Measurements from ENCODE around the gene SATB1.
A peak's percentile ranks its signal among the peaks of the same experiment; 100 is the strongest.

Gene SATB1

DNA sequence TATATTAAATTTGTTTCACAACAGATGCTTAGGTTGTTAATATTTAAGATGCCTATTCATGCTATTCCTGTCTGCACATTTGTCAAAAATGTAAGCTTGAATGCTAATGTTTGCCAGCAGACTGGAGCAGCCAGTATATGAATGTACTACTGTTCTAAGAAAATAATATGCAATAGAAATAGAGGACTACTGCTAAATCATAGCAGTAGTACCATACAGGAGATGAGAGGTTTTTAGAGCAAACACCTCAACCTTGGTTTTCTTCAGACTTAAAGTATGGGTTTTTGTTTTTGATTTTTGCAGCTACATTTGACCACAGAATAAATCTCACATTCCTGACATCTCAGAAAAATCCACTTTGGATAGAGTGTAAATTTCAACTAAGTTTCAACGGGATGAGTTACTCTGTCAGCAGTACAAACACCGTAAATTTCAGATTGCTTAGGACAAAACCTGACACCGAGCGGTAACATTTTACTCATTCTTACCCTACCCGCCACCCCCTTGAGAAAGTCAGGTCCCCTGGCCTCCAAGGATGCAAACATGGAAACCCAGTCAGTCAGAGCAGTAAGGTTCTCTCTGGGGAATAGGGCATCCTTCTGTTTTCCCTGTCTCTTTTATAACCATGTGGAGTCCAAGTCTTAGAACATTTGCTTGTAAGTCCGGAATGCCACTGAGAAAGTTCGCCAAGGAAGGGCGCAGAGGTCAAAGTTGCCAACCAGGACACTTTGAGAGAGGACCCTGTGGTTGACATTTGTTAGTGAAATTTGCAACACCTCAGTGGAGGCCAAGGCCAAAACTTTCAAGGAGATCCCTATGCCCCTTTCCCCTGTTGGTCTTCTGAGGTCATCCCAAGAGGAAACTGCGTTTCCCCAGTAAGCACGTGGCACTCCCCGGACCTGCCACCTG, 17.9 kb upstream of the SATB1 start:
- Mint-ChIP-seq H3K36me3 (ENCODE audit: low read depth) (peaks cover 63% of the 10 kb centered on the region), H3K9me3 (no peaks in the 10 kb centered on the region), H3K4me1 (ENCODE audit: low read depth) (peaks cover 49% of the 10 kb centered on the region), H3K27me3 (ENCODE audit: low read depth) (no peaks in the 10 kb centered on the region), H3K27ac (peak overlapping the region; percentile 97), H3K4me3 (peak overlapping the region; percentile 97)
- peak; percentile 38 for DNase-seq (ENCODE audit: low spot score)

DNA sequence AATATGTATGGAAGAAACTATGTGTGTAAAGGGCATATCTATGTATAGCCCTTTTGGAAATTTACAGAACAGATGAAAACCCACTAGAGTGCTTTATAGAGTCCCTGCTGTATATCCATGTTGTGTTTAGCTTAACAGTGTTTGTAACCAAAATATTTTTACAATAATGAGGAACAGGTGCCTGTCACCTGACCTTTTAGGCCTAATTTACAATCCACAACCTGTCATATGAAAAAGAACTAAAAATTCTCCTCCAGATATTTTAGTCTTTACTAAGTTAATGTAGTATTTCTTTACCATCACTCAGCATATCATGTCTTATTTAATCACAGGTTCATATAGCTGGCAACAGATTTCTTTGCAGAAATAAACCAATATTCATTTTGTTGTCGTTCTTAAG, 16.4 kb upstream of the SATB1 start:
- Mint-ChIP-seq H3K27me3 (ENCODE audit: low read depth) (no peaks in the 10 kb centered on the region), H3K27ac (peak overlapping the region; percentile 92), H3K9me3 (no peaks in the 10 kb centered on the region), H3K4me3 (peak overlapping the region; percentile 83), H3K4me1 (ENCODE audit: low read depth) (peaks cover 35% of the 10 kb centered on the region), H3K36me3 (ENCODE audit: low read depth) (peaks cover 60% of the 10 kb centered on the region)
- no peak for DNase-seq (ENCODE audit: low spot score)

DNA sequence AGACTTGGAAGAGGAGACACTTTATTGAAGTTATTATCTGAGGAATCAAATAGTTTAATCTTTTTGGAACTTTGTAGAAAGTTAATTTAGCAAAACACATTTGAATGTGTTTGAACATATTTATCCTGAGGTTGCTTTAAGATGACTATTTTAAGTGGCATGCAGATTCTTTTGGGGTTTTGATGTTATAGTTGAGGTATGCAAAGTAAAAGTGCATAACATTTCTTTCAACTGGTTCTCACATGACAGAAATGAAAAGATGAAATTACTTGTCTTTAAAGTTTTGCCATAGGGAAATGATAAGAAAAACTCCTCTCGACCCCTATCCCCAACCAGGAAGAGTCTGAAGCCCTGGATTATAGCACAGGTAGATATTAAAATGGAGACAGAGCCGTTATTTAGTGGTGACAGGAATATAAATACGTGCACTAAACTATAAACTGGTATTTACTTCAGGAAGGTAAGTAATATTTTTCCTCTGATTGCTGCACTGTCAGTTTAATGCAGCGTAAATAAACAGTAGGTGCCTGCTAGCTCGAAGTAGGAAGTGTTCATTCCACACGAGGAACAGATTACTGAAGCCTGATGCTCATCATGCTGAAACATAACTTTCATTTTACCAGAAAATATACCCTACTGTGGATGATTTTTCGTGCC, 15.1 kb upstream of the SATB1 start:
- Mint-ChIP-seq H3K9me3 (no peaks in the 10 kb centered on the region), H3K27ac (peak overlapping the region; percentile 92), H3K4me1 (ENCODE audit: low read depth) (peaks cover 38% of the 10 kb centered on the region), H3K36me3 (ENCODE audit: low read depth) (peaks cover 65% of the 10 kb centered on the region), H3K4me3 (peak overlapping the region; percentile 83), H3K27me3 (ENCODE audit: low read depth) (no peaks in the 10 kb centered on the region)
- no peak for DNase-seq (ENCODE audit: low spot score)

DNA sequence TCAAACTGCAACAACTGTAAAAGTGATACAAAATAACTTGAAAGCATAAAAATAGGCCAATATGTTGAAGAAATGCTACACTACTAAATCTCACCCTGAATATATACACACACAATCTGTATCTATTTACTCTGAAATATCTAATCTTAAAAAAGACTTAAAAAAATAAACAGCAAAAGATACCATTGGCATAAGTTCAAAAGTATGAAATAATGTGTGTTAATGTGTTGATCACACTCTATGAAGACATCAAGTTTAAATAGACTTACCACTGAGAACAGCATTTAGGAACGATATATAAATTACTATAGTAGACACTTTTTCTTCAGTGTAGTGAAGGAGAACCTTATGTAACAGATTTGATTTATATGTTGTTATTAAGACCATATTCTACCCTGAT, 14.1 kb upstream of the SATB1 start:
- no peaks in the 10 kb centered on the region for H3K27me3 Mint-ChIP-seq (ENCODE audit: low read depth)
- peaks cover 72% of the 10 kb centered on the region for H3K36me3 Mint-ChIP-seq (ENCODE audit: low read depth)
- H3K9me3 Mint-ChIP-seq, result no peaks in the 10 kb centered on the region
- H3K4me3 Mint-ChIP-seq, result peak overlapping the region; percentile 83
- peak overlapping the region; percentile 92 for H3K27ac Mint-ChIP-seq
- DNase-seq (ENCODE audit: low spot score), result no peak
- peaks cover 43% of the 10 kb centered on the region for H3K4me1 Mint-ChIP-seq (ENCODE audit: low read depth)

DNA sequence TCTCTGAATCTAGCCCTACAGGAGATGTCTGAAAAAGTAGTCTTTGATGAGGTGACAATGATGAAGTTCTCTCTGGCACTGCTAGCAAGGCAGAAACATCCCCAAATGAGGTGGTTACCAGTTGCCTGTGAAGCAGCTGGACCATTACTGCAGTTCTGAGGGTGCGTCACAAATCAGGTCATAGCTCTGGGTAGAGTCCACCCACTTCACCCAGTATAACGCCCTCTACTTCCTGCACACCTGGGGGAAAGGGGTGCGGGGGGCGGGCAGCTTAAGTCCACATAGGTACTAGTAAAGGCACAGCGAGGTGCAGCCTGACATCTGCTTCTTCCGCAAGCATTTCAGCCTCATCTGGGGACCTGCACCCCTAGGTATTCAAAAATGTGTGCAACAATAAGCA, 13.4 kb upstream of the SATB1 start:
- Mint-ChIP-seq H3K9me3 (no peaks in the 10 kb centered on the region), H3K27me3 (ENCODE audit: low read depth) (no peaks in the 10 kb centered on the region), H3K4me3 (peak overlapping the region; percentile 83), H3K36me3 (ENCODE audit: low read depth) (peaks cover 69% of the 10 kb centered on the region), H3K4me1 (ENCODE audit: low read depth) (peaks cover 43% of the 10 kb centered on the region), H3K27ac (peak overlapping the region; percentile 92)
- DNase-seq (ENCODE audit: low spot score), result peak; percentile 74

DNA sequence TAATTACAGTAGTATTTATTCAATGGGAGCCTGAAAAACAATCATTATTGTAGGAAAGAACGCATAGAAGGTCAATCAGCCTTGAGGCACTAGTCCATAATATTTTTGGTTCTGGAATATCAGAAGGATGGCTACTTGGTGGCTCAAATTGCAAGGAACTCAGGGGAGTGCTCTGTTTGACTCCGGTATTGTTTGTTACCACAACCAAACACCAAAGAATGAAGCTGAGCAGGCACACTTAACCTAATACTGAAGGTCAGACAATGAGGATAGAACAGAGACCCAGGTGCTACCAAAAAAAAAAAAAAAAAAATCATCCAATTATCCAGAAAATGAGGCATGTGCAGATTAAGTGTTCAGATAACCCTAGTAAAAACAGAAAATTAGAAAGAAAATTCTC, 11.1 kb upstream of the SATB1 start:
- Mint-ChIP-seq H3K27ac (peak overlapping the region; percentile 84), H3K36me3 (ENCODE audit: low read depth) (peaks cover 69% of the 10 kb centered on the region), H3K4me1 (ENCODE audit: low read depth) (peaks cover 56% of the 10 kb centered on the region)

DNA sequence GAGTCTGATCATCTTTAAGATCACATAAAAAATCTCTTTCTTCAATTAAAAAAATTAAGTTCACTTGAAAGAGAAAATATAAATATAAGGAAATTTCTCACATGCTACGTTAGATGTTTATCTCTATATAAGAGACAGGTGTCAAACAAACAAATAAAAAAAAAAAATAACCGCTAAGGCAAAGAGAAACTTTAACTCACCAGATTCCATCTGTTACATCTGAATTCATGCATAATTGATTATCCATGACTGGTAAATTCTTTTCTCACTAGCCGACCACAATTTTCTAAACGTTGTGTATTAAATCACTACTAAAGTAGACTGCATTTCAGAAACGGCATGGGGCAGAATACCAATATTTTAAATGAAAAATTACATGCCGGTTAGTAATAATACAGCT, 9.6 kb upstream of the SATB1 start:
- Mint-ChIP-seq H3K4me3 (peak overlapping the region; percentile 80), H3K27me3 (ENCODE audit: low read depth) (no peaks in the 10 kb centered on the region), H3K9me3 (no peaks in the 10 kb centered on the region), H3K27ac (peak overlapping the region; percentile 89), H3K4me1 (ENCODE audit: low read depth) (peaks cover 58% of the 10 kb centered on the region), H3K36me3 (ENCODE audit: low read depth) (peaks cover 66% of the 10 kb centered on the region)
- no peak for DNase-seq (ENCODE audit: low spot score)

More for the DNA sequence above, 11.1 kb upstream of the SATB1 start:
- Mint-ChIP-seq H3K27me3 (ENCODE audit: low read depth) (no peaks in the 10 kb centered on the region), H3K9me3 (no peaks in the 10 kb centered on the region), H3K4me3 (peak overlapping the region; percentile 80)
- DNase-seq (ENCODE audit: low spot score), result no peak

DNA sequence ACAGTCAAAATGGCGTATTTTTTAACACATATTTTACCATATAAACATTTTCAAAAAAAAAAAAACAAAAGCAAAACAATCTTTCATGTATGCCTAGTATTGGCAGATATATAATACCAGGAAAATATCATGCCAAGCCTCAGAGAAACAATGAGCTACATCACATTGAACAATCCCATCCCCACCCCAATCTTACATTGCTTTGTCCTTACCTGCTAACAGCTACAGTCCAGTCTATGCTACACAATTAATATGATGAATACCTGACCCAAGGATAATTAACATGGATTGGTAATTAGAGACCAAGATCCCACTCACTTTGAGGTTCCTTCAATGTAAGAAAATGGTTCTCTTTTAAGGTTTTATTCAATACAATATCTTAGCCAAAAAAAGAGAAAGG, 7.6 kb upstream of the SATB1 start:
- peaks cover 66% of the 10 kb centered on the region for H3K36me3 Mint-ChIP-seq (ENCODE audit: low read depth)
- no peaks in the 10 kb centered on the region for H3K27me3 Mint-ChIP-seq (ENCODE audit: low read depth)
- peak overlapping the region; percentile 84 for H3K4me3 Mint-ChIP-seq
- DNase-seq (ENCODE audit: low spot score), result no peak
- H3K27ac Mint-ChIP-seq, result peak overlapping the region; percentile 81
- H3K9me3 Mint-ChIP-seq, result no peaks in the 10 kb centered on the region
- H3K4me1 Mint-ChIP-seq (ENCODE audit: low read depth), result peaks cover 62% of the 10 kb centered on the region

DNA sequence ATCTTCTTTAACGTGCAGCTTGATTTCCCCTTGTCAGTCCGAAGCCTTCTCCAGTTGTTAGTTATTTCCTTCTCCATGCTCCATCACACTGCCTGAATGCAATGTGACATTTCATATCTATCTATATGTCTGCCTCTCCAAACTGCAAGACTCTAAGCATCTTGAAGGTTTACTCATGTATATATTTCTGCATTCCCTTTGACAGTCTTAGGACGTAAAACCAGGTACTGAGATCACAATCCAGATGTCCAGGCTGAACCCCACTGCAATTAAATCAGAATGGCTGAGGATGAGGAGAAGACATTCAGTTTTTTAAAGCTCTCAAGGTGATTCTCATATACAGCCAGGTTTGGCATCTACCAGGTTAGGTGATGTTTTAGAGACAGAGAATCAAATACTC, 6.1 kb upstream of the SATB1 start:
- peak overlapping the region; percentile 88 for H3K27ac Mint-ChIP-seq
- no peaks in the 10 kb centered on the region for H3K27me3 Mint-ChIP-seq (ENCODE audit: low read depth)
- H3K36me3 Mint-ChIP-seq (ENCODE audit: low read depth), result peaks cover 63% of the 10 kb centered on the region
- H3K4me3 Mint-ChIP-seq, result peak overlapping the region; percentile 84
- no peaks in the 10 kb centered on the region for H3K9me3 Mint-ChIP-seq
- peaks cover 71% of the 10 kb centered on the region for H3K4me1 Mint-ChIP-seq (ENCODE audit: low read depth)
- no peak for DNase-seq (ENCODE audit: low spot score)

DNA sequence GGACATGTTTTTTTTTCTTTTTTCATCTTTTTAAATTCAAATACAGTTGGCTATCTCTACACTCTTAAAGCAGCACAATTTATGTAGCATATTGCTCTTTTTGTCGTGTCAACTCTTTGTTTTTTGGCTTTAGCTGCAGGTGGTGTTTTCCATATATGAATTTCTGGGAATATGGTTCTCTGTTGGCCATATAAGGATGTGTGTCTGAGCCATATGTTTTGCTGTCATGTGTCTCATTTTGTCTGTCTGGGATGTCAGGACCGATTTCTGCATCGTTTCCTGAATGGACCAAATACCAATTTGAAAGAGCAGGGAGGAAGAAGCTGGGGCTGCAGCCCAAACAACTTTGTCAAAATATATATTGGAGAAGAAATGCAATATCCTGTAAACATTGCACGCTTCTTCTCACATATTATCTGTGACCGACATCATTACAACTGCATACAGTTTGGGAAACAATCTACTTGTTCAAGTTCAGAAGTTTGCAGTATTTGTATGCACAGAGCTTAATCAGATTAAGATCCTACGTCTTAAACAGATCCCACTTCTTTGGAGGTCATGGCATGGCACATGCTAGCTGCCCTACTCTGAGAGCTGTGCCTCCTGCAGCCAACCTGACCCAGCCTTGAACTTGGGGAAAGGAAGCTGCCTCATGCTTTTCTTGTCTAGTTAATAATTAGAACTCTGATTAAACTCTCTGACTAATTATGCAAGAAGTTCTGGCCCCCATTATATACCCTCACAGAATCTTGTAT, 4.0 kb upstream of the SATB1 start:
- H3K4me1 Mint-ChIP-seq (ENCODE audit: low read depth), result peaks cover 66% of the 10 kb centered on the region
- peak overlapping the region; percentile 91 for H3K27ac Mint-ChIP-seq
- no peaks in the 10 kb centered on the region for H3K27me3 Mint-ChIP-seq (ENCODE audit: low read depth)
- peaks cover 55% of the 10 kb centered on the region for H3K36me3 Mint-ChIP-seq (ENCODE audit: low read depth)
- H3K9me3 Mint-ChIP-seq, result no peaks in the 10 kb centered on the region
- peak overlapping the region; percentile 84 for H3K4me3 Mint-ChIP-seq
- no peak for DNase-seq (ENCODE audit: low spot score)

DNA sequence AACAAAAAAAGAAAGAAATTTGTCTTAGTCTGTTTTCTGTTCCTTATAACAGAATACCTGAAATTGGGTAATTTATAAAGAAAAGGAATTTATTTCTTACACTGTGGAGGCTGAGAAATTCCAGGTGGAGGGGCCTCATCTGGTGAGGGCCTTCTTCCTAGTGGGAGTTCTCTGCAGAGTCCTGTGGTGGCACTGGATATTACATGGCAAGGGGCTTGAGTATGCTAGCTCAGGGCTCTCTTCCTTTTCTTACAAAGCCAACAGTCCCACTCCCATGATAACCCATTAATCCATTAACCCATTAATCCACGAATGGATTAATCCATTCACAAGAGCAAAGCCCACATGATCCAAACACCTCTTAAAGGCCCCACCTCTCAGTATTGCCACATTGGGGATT, 2.9 kb upstream of the SATB1 start:
- H3K4me3 Mint-ChIP-seq, result peak overlapping the region; percentile 84
- peaks cover 65% of the 10 kb centered on the region for H3K36me3 Mint-ChIP-seq (ENCODE audit: low read depth)
- H3K9me3 Mint-ChIP-seq, result no peaks in the 10 kb centered on the region
- peaks cover 72% of the 10 kb centered on the region for H3K4me1 Mint-ChIP-seq (ENCODE audit: low read depth)
- H3K27me3 Mint-ChIP-seq (ENCODE audit: low read depth), result no peaks in the 10 kb centered on the region
- DNase-seq (ENCODE audit: low spot score), result no peak
- peak overlapping the region; percentile 91 for H3K27ac Mint-ChIP-seq

DNA sequence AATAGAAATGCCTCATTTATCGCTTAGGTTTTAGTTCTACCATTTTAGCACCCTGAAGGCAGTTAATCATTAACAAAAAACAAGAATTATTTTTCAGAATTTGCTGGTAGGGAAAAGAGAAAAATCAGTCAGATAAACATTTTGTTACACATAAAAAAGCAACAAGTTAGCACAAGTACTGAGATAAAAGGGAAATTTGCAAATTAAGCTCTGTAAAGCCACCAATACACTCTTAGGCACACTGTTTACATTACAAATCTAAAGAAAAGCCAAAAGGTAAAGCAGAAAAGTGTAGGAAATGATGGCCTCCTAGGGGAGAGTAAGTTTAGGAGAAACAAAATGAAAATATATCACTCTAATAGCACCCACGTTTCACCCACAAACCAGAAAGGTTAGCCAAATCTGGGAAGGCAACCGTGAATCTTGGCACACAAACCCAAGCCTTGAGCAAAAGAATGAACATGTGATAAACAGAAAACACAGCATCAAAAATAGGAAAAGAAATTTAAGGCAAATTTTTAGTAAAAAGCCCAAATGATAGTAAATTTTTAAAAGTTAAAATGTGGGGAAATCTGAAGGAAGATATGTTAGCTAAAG, 1.6 kb upstream of the SATB1 start:
- peak overlapping the region; percentile 84 for H3K4me3 Mint-ChIP-seq
- no peaks in the 10 kb centered on the region for H3K27me3 Mint-ChIP-seq (ENCODE audit: low read depth)
- DNase-seq (ENCODE audit: low spot score), result no peak
- H3K36me3 Mint-ChIP-seq (ENCODE audit: low read depth), result peaks cover 64% of the 10 kb centered on the region
- H3K27ac Mint-ChIP-seq, result peak overlapping the region; percentile 84
- H3K4me1 Mint-ChIP-seq (ENCODE audit: low read depth), result peaks cover 64% of the 10 kb centered on the region
- no peaks in the 10 kb centered on the region for H3K9me3 Mint-ChIP-seq

DNA sequence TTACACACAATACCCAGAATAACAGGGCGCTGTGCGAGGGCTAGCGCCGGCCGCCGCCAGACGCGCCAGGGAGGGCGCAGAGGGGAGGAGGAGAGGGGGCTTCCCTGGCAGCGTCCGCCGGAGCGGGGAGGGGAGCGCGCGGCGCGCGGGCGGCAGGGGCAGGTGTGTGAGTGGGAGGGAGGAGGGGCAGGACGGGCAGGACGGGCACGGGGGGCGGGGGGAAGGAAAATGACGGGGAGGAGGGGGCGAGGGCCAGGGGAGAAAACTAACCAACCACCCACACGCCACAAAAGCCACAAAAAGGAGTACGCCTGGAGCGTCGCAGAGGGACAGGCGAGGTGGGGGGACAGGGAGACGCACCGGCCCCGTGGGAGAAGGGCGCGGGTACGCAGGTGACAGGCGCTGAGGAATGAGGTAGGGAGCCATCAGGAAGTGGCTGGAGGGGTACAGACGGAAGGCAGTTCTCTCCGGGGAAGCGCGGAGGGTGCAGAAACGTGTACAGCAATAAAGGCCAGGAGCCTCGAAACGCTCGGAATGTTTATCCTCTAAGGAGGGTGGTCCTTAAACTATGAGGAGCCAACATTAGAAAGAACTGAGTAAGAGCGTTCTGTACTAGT, 610 bp upstream of the SATB1 start:
- DNase-seq (ENCODE audit: low spot score), result peak; percentile 79
- no peaks in the 10 kb centered on the region for H3K27me3 Mint-ChIP-seq (ENCODE audit: low read depth)
- peaks cover 62% of the 10 kb centered on the region for H3K36me3 Mint-ChIP-seq (ENCODE audit: low read depth)
- H3K27ac Mint-ChIP-seq, result peak overlapping the region; percentile 97
- H3K4me1 Mint-ChIP-seq (ENCODE audit: low read depth), result peaks cover 61% of the 10 kb centered on the region
- H3K4me3 Mint-ChIP-seq, result peak overlapping the region; percentile 84
- H3K9me3 Mint-ChIP-seq, result no peaks in the 10 kb centered on the region
